Measurements from ENCODE around the gene TPM4.

Gene TPM4

DNA sequence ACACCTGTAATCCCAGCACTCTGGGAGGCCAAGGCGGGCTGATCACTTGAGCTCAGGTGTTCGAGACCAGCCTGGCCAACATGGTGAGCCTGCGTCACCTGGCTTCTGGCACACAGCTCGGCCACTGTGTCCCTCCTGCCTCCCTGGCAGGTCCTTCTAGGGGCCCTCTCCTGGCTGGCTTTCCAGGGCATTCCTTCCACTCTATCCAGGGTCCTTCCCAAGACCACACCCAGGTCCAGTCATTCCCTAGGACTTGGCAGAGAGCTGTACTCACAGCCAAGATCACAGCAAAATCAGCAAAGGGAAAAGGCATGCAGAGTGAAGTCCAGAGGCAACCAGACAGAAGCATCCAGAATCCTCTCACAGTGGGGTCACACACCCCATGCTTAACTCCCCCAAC, 57.5 kb downstream of the TPM4 start:
- DNase-seq = no peak

DNA sequence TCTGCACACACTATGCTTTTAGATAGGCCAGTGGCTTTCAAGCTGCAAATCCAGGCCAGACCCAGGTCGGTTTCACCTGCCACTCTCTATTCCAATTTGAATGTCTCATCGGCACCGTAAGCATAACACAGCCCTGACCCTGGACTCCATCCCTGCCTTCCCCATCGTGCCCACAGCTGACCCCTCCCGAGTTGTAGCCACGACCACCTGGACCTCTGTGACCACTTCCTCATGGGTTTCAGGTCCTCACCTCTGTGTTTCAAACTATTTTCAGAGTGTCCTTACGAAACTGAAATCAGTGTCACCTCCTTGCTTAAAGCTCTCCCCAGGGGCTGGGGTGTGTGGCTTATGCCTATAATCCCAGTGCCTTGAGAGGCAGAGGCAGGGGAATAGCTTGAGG, 58.2 kb downstream of the TPM4 start:
- no peak for DNase-seq

DNA sequence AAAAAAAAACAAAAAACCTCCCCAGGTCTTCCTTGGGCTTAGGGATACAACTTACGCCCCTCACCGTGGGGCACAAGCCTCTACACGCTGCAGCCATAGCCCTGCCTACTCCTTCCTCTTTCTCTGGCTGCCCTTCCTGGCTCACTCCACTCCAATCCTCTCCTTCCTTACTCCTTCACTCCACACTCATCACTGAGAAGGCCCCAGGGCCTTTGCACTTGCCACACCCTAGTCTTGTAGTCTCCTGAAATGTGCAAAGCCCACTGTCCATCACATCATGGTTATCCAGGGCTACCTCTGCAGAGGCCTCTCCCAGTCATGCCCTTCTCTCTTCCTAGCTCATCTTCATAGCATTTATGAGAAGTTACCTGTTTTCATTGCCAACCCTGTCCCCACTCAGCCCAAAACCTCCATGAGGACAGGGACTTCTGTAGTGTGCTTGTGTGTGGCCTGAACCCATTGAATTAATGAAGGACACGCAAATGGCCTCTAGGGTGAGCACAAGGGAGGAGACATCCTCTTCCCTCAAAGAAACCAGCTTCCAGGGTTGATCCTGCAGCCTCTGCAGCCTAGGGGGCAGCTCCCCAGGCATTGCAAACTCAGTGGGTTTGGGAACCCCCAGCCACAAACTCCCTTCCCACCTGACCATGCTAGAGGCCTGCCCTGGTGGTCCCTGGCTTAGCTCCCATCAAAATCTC, 59.3 kb downstream of the TPM4 start:
- no peak for DNase-seq

DNA sequence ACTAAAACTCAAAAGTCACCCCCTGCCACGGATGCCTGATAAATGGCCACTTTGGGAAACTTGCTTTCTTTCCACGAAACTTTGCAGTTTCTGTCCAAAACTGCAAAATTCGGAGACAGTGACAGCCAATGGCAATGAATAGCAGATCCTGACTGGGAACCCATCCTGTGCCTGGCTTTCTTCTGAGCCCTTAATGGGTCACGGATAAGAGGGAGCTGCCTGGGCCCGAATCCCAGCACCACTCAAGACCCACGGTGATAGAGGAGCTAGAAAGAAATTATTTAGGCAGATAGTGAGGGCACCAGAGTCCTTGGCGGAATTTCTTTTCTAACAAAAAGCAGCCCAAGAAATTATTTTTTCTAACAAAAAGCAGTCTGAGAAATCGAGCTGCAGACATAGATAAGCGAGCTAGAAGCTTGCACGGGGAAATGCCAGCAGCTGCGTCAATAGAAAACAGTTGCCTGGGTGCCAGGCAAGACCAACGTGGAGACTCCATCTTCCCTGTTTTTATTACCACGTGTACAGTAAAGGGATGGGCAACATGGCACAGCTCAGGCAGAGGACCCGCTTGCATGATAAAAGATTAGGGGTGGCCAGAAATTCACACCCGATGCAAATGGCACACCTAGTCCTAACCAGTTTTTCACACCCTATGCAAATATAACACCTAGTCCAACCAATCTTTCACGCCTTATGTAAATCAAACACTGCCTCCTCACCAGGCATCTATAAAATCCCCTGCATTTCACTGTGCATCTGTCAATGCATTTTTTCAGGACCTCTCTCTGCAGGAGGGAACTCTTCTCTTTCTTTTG, 60.1 kb downstream of the TPM4 start:
- no peak for DNase-seq

DNA sequence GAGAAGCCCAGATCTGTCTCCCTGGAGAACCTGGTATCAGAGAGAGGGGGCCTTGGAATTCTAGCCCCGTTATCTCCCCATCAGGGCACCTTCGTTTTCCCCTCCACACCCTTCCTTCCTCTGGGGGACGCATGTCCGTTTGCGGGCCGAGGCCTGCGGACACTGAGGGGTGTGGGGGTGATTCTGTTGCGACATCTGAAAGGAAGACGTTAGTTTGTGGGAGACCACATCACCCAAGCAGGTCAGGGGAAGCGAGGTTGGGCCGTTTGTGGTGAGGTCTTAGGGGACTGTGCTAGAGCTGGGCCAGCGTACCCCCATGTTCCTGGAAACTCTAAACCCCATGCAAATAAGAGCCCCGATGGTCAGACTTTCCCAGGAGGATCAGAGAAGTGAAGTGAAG, 63.5 kb downstream of the TPM4 start:
- DNase-seq = no peak

DNA sequence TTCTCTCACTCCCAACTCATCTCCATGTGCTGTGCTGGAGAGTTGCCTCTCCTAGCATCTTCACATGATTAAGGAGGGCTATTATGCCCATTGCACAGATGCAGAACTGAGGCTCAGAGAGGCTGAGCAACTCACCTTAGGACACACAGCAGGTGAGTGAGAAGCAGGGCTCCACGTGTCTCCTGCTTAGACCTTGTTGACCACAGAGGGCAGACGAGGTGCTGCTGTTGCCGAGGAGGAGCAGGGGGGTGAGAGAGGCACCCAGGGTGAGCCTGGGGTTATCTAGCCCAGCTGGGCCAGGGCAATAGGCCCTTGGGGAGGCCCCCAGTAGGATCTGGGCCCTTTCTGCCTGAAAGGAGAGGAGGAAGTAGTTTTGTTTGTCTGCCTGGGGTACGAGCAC, 64.7 kb downstream of the TPM4 start:
- no peak for DNase-seq

DNA sequence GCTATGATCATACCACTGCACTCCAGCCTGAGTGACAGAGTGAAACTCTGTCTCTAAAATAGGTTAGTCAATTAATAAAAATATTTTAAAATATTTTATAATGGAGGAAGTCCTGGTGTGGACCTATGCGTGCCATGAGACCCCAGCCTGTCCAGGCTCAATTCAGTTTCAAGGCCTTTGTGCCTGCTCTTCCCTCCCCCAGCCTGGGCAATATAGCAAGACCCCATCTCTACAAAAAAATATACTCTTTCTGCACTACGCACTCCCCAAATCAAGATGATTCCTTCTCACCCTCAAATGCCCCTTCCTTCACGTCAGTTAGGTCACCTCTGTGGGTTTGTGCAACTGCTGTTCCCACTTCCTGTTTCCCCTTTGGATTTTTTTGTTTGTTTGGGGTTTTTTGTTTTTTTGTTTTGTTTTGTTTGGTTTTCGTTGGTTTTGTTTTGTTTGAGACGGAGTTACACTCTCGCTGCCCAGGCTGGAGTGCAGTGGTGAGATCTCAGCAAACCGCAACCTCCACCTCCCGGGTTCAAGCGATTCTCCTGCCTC, 65.8 kb downstream of the TPM4 start:
- DNase-seq = no peak

DNA sequence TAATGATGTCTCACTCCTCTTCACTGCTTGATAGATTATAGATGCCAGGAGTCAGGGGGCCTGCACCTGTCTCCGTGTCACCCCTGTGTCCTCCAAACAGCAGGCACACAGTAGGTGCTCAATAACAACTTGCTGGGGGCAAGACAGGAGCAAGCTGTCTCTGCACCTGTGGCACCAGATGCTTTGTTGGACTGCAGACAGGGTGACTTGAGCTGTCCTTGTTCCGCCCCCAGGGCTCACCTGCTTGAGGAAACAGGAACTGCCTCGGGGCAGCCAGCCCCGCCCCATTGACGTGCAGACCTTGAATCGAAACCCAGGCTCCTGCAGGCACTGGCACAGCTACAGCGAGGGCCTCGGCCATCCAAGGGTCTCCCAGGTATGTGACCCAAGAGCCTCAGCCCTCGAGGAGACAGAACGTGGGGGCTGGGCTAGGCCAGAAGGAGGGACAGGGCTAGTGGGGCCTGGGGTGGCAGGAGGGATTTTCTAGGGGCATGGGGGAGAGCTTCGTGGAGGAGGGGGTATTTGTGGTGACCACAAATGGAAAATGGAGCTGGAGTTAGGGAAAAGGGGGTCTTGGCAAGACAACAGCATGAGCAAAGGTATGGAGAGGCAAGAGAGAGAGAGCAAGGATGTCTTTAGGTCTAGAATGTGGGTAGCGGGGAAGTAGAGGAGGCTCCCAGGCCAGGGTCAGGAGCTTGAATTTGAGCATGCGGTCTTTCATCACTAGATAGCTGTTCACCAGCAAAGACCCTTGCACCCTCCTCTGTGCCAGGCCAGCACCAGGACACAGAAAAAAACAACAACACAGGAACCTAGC, 67.3 kb downstream of the TPM4 start, which contains the start of gene HSH2D:
TSS of gene HSH2D (plus strand) at position 287 of the 817 bp plus-strand sequence. CDS start 5,066 bp downstream, outside the sequence.
- DNase-seq = no peak

DNA sequence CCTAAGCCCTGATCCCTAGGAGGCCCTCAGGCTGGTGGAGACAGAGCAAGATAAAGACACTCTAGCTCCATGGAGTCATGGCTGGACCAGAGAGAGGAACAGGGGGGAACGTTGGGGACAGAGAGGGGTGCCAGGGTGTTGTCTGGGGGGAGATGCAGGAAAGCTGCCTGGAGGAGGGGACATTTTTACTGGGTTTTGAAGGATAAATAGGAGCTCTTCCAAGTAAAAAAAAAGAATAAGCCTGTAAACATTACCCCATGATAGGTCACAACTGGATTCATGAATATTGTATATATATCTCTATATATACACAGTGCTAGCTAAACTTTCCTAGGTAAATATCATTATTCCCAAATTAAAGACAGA, 67.9 kb downstream of the TPM4 start:
- DNase-seq = no peak

DNA sequence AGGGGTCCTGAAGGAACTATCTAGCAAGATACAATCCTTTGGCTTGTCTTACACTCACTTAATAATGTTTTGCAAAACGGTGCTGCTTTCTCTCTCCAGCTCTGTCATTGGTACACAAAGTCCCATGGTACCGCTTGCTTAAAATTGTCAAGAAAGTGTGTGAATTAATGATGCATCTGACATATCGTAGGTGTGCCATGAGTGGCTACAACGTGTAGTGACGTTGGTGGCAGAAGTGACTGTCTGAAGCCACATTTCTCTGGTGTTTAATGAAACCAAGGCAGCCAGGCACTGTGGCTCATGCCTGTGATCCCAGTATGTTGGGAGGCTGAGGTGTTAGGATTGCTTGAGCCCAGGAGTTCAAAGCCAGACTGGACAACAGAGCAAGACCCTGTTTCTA, 69.8 kb downstream of the TPM4 start:
- no peak for DNase-seq

DNA sequence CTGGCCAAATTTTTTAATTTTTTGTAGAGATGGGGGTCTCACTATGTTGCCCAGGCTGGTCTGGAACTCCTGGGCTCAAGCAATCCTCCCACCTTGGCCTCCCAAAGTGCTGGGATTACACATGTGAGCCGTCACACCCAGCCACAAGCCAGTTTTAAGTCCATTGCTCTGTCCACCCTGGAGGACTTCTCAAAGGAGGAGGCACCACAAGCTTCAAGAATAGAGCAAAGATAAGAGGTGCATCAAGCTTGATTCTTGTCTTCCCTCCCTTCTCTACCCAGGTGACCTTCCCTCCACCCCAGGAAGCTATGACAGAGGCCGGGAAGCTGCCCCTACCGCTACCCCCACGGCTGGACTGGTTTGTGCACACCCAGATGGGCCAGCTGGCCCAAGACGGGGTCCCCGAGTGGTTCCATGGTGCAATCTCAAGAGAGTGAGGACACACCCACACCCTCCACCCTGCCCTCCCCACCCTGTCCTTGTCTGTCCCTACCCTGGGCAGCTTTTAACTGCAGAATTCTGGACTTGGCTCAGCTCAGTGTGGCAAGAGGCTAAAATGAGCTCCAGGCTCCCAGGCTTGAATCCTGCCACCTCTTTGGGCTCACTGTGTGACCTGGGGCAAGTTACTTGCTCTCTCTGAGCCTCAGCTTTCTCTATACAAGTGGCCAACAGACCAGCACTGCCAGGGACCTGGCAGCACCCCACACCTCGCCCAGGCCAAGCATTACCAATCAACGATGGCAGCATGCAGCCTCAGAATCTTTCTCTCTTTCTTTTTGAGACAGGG, 72.3 kb downstream of the TPM4 start:
- no peak for DNase-seq

All from fibroblast of upper back skin (primary cell).